OCI-LY7 (cell line): ENCODE results near the gene KRTAP22-1. TPM values are rescaled to one million over a fixed set of nuclear protein-coding genes. Genes with fewer than 3 reads are reported as not detected.

Experiments
- BruUV-seq: library from RNA; stranded (reverse); fragments of 400-500 nt; replicated peaks from 2 replicates; lab custom pipeline; 2021; lab: Mats Ljungman, UMichigan
- CTCF ChIA-PET: fragments of 300-600 bp; sonication (Branson Sonifier 250); formaldehyde crosslinking; loops from one replicate; lab custom pipeline; 2022; ENCODE audit warnings: antibody characterized with exemption; ENCODE audit not compliant: unreplicated experiment; lab: Charles Lee
- POLR2A ChIA-PET: fragments of 300-600 bp; sonication (Branson Sonifier 250); formaldehyde crosslinking; loops from one replicate; lab custom pipeline; 2022; ENCODE audit warnings: antibody characterized with exemption; lab: Charles Lee
- DNase-seq: peaks from one replicate; pipeline ENCODE4 v3.0.0-alpha.2; 2015; ENCODE audit warnings: low spot score
- H2AFZ ChIP-seq: fragments of 200-600 bp; sonication (generic), shearing (Covaris generic); 2 replicates; pipeline ENCODE4 v1.6.1; 2014; ENCODE audit warnings: mild to moderate bottlenecking, antibody characterized with exemption, low read length, moderate library complexity
- H3K27ac ChIP-seq: fragments of 200-600 bp; sonication (generic); 2 replicates; pipeline ENCODE4 v1.5.1; 2014; ENCODE audit warnings: mixed run types, low read depth, mild to moderate bottlenecking, moderate library complexity, low read length, inconsistent platforms; ENCODE audit not compliant: poor library complexity, severe bottlenecking
- H3K36me3 ChIP-seq: fragments of 200-600 bp; sonication (generic); 2 replicates; pipeline ENCODE4 v1.6.1; 2014; ENCODE audit warnings: mild to moderate bottlenecking, antibody characterized with exemption, low read length, moderate library complexity, mixed read lengths; ENCODE audit not compliant: insufficient read depth
- H3K4me1 ChIP-seq: fragments of 200-600 bp; sonication (generic); 2 replicates; pipeline ENCODE4 v1.5.1; 2014; ENCODE audit warnings: mild to moderate bottlenecking, low read length; ENCODE audit not compliant: insufficient read depth, poor library complexity, severe bottlenecking
- H3K4me2 ChIP-seq: fragments of 200-600 bp; sonication (generic); 2 replicates; pipeline ENCODE4 v1.6.1; 2014; ENCODE audit warnings: mild to moderate bottlenecking, low read length
- H3K4me3 ChIP-seq: fragments of 200-600 bp; sonication (generic); 2 replicates; pipeline ENCODE4 v1.5.1; 2014; ENCODE audit warnings: mild to moderate bottlenecking, low read depth, low read length; ENCODE audit not compliant: poor library complexity, severe bottlenecking
- H3K79me2 ChIP-seq: fragments of 200-600 bp; sonication (generic); 2 replicates; pipeline ENCODE4 v1.6.1; 2016; ENCODE audit warnings: low read depth, mild to moderate bottlenecking, low read length, moderate library complexity, mixed read lengths; ENCODE audit not compliant: insufficient read depth
- H3K9me2 ChIP-seq: fragments of 200-600 bp; sonication (generic); 2 replicates; pipeline ENCODE4 v1.6.1; 2016; ENCODE audit warnings: mild to moderate bottlenecking, low read length, mixed read lengths; ENCODE audit not compliant: insufficient read depth
- H3K9me3 ChIP-seq: fragments of 200-600 bp; sonication (generic); 2 replicates; pipeline ENCODE4 v1.6.1; 2014; ENCODE audit warnings: mild to moderate bottlenecking, mixed run types, low read length, mixed read lengths
- H4K20me1 ChIP-seq: fragments of 200-600 bp; sonication (generic); 2 replicates; pipeline ENCODE4 v1.6.1; 2014; ENCODE audit warnings: mild to moderate bottlenecking, antibody characterized with exemption, low read length, moderate library complexity, mixed read lengths; ENCODE audit not compliant: insufficient read depth
- EZH2phosphoT487 ChIP-seq: fragments of 200-600 bp; sonication (generic); IDR thresholded peaks from 2 replicates; pipeline ENCODE4 v1.6.1; 2018; ENCODE audit warnings: low read depth, borderline replicate concordance, mild to moderate bottlenecking, mixed run types, antibody characterized with exemption, low read length, moderate library complexity, mixed read lengths
- intact Hi-C: fragments of 100-400 bp; cut with micrococcal nuclease; formaldehyde crosslinking; loops from one replicate; pipeline ENCODE4 v1.10.0; 2022; ENCODE audit not compliant: unreplicated experiment
- total RNA-seq, 2 experiments: library from RNA; depleted of rRNA in 1 of 2; stranded (reverse); fragments of >200 nt in 1 of 2; shearing (Covaris generic) in 1 of 2; gene quantifications; 2 replicates each; pipeline ENCODE4 v1.2.3, GENCODE V29; 2014 to 2022
- TF ChIP-seq, protein P1 (sequence below): fragments of 200-600 bp; sonication (generic); conservative IDR thresholded peaks from 2 replicates; pipeline ENCODE4 v1.5.1; 2014; ENCODE audit warnings: mild to moderate bottlenecking, antibody characterized with exemption, low read length, moderate library complexity, mixed read lengths

KRTAP22-1 gene
- total RNA-seq, 2 experiments from 2014 or later = not detected

- intact Hi-C loops = no loop called here
- CTCF ChIA-PET = no interaction called here
Measured at GRCh38 chr21:30579346-30579745, 21.5 kb upstream of the KRTAP22-1 start.

GRCh38 chr21:30580132-30580531 is 20.8 kb upstream of the KRTAP22-1 start:
- no peak for TF ChIP-seq EZH2phosphoT487
- TF ChIP-seq, protein P1, sequence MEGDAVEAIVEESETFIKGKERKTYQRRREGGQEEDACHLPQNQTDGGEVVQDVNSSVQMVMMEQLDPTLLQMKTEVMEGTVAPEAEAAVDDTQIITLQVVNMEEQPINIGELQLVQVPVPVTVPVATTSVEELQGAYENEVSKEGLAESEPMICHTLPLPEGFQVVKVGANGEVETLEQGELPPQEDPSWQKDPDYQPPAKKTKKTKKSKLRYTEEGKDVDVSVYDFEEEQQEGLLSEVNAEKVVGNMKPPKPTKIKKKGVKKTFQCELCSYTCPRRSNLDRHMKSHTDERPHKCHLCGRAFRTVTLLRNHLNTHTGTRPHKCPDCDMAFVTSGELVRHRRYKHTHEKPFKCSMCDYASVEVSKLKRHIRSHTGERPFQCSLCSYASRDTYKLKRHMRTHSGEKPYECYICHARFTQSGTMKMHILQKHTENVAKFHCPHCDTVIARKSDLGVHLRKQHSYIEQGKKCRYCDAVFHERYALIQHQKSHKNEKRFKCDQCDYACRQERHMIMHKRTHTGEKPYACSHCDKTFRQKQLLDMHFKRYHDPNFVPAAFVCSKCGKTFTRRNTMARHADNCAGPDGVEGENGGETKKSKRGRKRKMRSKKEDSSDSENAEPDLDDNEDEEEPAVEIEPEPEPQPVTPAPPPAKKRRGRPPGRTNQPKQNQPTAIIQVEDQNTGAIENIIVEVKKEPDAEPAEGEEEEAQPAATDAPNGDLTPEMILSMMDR = no peak
- DNase-seq = no peak
- Histone ChIP-seq H2AFZ (no peak overlapping the region), H3K36me3 (no peaks in the 10 kb centered on the region), H3K4me3 (no peak overlapping the region), H3K79me2 (no peaks in the 10 kb centered on the region), H3K4me1 (no peaks in the 10 kb centered on the region), H3K27ac (no peak overlapping the region), H4K20me1 (no peaks in the 10 kb centered on the region), H3K4me2 (no peak overlapping the region), H3K9me2 (no peaks in the 10 kb centered on the region), H3K9me3 (no peaks in the 10 kb centered on the region)
- CTCF ChIA-PET = no interaction called here
- intact Hi-C loops = no loop called here
- POLR2A ChIA-PET = no interaction called here
- BruUV-seq = no TSS peak

More at GRCh38 chr21:30579346-30579745, 21.5 kb upstream of the KRTAP22-1 start:
- POLR2A ChIA-PET = interaction anchor here (0.7 kb wide), 1 partner anchor 170 kb away, joined by 3 read pairs; no protein-coding TSS in a partner anchor
- Histone ChIP-seq H3K9me2 (no peaks in the 10 kb centered on the region), H3K9me3 (no peaks in the 10 kb centered on the region), H3K79me2 (no peaks in the 10 kb centered on the region), H3K36me3 (no peaks in the 10 kb centered on the region), H3K4me1 (no peaks in the 10 kb centered on the region), H3K4me2 (no peak overlapping the region), H3K27ac (no peak overlapping the region), H4K20me1 (no peaks in the 10 kb centered on the region), H3K4me3 (no peak overlapping the region), H2AFZ (no peak overlapping the region)
- BruUV-seq = no TSS peak
- no peak for TF ChIP-seq EZH2phosphoT487
- TF ChIP-seq, protein P1 = no peak
- DNase-seq = no peak

DNA sequence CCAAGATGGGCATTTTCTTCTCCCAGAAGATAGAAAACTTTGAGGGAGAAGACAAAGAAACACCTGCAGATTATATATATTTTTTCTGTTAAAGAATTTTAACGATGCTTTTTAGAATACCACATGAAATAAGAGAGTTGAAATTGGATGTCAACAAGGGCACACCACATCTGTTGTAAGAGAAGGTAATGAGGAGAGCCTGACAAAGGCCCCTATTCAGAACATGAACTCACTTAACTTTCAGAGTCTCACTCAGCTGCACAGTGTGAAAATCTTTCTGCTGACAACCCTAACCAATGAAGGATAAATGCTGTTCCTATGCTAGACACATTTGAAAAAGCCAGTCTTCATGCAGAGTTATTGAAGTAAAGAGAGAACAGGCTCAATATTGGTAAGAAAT is 18.0 kb upstream of the KRTAP22-1 start:
- Histone ChIP-seq H3K36me3 (no peaks in the 10 kb centered on the region), H4K20me1 (no peaks in the 10 kb centered on the region), H3K79me2 (no peaks in the 10 kb centered on the region), H3K27ac (no peak overlapping the region), H3K4me3 (no peak overlapping the region), H3K9me2 (no peaks in the 10 kb centered on the region), H3K4me2 (no peak overlapping the region), H3K9me3 (no peaks in the 10 kb centered on the region), H2AFZ (no peak overlapping the region), H3K4me1 (no peaks in the 10 kb centered on the region)
- DNase-seq = no peak
- intact Hi-C loops = no loop called here
- ChIA-PET CTCF (no interaction called here), POLR2A (interaction anchor here (1.1 kb wide), 1 partner anchor 187 kb away, joined by 4 read pairs; no protein-coding TSS in a partner anchor)
- no peak for TF ChIP-seq EZH2phosphoT487
- TF ChIP-seq, protein P1 = no peak
- BruUV-seq = no TSS peak
